NCI-H82 (cell line): ENCODE measurements around the gene PRR15L.
A peak's percentile ranks its signal among the peaks of the same experiment; 100 is the strongest.
"Not testable (repeated sequence)": the region's sequence is repeated elsewhere in the genome, so short reads cannot be mapped to it uniquely, and the experiment has no call there.

Experiments
- DNase-seq: peaks from one replicate; lab custom pipeline; 2025; lab: John Stamatoyannopoulos, UW

PRR15L gene

GRCh38 chr17:47988445-47988844 is 30.8 kb upstream of the PRR15L start:
- not testable (repeated sequence) for DNase-seq

- peak; percentile 77 for DNase-seq
These were observed 29.7 kb upstream of the PRR15L start for GRCh38 chr17:47987240-47987835.

- DNase-seq: no peak
These were observed 28.8 kb upstream of the PRR15L start for GRCh38 chr17:47986520-47986919.

DNA sequence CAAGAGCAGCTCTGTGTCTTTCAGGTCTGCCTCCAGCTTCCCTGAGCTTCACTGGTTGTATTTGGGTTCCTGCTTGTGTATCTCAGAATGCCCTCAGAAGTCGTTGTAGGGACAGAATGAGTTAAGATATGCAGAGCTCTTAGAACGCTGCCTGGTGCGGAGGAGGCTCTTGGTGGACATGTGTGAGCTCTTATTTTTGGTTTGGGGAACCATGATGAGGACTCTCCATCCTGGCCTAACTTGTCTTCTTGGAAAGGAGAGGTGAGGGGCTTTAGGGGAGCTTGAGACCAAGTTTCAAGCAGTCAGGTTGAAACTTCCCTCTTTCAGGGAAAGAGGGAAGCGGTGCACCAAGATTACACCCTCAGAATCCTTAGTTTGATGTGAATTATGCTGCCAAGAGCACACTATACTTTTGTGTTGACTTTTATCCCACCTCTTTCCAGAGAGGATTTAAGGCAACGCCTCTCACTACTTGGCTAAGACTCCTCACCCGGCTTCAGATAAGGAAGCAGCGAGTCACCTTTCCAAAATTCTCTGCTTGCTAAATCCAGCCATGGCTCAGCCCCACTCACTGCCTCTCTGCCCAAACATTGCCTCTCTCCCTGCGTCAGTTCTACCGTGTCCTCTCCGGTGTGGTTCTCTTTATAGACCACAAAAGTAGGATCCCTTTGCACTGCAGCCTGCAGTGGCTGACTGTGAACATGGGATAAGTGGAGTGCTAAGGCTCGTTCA is 26.0 kb upstream of the PRR15L start:
- DNase-seq: no peak

DNA sequence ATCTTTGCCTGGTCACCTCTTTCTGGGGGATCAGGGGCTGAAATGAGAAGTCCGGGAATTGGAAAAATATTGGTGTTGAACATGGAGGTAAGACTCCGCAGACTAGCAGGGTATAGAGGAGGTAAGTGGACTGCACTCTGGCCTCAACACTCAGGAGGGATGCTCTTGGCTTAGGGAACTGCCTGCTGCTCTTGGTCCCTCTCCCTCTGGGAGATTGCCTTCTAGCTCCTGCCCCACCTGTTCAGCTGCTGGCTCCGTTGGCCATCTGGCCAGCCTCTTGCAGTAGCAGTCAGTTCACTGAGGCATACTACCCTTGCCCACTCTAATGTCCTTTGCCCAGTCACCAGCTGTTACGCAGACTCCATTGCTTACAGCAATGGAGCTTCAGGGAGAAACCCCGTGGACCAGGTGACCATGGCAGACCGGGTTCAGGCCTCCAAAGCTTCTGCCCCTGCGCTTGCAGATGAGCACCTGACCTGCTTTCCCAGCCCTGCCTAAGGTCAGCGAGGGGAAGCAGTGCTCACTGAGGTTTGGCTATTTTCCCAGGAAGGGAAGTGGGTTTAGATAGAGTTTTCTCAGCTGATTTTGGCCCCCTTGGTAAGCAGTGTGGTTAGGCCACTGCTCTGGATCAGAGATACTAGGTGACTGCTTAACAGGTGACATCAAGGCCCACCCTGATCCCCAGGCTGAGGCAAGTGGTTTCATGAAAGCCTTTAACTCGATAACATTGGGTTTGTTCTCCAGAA is 25.1 kb upstream of the PRR15L start:
- peak; percentile 71 for DNase-seq

DNA sequence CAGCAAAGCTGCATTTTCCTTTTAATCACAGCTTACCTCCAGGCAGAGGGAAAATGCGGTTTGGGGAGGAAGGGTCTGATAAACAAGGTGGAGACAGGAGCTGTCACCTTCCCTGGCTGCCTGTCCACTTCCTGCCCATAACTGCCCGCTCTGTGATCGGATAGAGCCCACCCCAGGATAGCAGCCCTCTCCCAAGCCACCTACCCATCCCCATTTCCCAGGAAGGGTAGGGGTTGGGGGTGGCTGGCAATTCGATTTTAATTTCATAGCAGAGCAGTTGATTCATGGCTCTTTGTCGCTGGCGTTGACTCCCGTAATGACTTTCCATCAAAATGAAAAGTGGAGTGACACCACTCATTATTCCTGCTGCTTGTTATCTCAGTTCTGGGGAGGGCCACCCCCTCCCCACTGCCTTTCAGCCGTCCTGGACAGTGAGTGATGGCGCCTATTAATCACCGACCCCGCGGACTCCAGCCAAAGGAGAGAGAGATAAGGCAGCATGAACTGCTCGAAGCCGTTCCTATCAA is 24.5 kb upstream of the PRR15L start:
- DNase-seq: no peak

DNA sequence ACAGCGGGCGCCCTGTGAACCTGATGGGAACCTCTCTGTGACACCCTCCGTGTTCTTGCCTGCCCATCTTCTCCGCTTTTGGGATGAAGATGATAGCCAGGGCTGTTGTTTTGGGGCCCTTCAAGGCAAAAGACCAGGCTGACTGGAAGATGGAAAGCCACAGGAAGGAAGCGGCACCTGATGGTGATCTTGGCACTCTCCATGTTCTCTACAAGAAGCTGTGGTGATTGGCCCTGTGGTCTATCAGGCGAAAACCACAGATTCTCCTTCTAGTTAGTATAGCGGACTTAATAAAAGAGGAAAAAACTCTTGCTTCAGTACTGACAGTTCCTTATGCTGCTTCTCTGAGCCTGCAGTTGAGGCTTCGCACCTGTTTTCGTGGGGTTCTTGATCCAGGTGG is 23.8 kb upstream of the PRR15L start:
- DNase-seq: no peak

DNA sequence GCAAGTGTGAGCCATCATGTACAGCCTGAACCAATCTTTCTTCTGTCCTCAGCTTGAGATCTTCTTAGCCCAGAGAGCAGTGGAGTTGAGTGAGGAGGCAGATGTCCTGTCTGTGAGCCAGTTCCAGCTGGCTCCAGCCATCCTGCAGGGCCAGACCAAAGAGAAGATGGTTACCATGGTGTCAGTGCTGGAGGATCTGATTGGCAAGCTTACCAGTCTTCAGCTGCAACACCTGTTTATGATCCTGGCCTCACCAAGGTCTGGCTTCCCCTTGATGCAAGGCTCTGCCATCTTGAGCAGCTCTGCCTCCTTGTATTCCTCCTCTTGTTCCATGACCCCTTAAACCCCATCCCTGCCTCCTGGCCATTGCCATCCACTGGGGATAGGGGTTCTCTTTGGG is 22.9 kb upstream of the PRR15L start:
- DNase-seq: peak; percentile 48

- peak; percentile 95 for DNase-seq
These were observed 20.6 kb upstream of the PRR15L start for GRCh38 chr17:47978324-47978723.

GRCh38 chr17:47975823-47976205 is 18.1 kb upstream of the PRR15L start:
- no peak for DNase-seq

DNA sequence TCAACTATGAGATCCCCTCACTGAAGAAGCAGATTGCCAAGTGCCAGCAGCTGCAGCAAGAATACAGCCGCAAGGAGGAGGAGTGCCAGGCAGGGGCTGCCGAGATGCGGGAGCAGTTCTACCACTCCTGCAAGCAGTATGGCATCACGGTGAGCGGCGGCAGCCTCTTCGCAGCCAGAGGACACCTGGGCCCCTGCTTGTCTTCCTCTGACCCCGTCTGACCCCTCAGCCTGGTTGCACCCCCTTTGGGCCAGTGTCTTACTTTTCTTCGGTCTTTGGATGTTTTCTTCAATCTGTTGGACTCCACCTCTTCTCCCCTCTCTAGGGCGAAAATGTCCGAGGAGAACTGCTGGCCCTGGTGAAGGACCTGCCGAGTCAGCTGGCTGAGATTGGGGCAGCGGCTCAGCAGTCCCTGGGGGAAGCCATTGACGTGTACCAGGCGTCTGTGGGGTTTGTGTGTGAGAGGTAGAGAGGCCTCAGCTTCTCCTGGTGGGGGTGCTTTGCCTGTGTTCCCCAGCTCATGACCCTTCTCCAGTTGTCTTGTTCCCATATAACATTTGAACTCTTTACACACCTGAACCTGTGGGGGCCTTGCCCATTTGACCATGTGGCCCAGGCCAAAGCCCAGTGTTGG is 17.6 kb upstream of the PRR15L start:
- DNase-seq: no peak

DNA sequence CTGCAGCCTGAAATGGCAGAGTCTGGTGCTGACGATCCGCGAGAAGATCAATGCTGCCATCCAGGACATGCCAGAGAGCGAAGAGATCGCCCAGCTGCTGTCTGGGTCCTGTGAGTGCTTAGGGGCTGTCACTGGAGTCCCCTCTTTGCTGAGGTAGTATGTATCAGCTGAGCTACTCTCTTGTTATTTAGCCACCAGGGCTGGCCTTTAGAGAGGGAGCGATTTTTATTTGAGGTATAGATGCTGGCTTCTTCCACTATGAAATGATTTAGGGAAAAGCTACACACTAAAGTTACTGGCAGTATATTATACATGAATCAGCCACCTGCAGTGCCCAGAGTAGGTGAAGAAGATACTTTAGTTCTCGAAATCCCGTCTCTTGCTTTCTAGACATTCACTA is 15.9 kb upstream of the PRR15L start:
- DNase-seq: no peak

DNA sequence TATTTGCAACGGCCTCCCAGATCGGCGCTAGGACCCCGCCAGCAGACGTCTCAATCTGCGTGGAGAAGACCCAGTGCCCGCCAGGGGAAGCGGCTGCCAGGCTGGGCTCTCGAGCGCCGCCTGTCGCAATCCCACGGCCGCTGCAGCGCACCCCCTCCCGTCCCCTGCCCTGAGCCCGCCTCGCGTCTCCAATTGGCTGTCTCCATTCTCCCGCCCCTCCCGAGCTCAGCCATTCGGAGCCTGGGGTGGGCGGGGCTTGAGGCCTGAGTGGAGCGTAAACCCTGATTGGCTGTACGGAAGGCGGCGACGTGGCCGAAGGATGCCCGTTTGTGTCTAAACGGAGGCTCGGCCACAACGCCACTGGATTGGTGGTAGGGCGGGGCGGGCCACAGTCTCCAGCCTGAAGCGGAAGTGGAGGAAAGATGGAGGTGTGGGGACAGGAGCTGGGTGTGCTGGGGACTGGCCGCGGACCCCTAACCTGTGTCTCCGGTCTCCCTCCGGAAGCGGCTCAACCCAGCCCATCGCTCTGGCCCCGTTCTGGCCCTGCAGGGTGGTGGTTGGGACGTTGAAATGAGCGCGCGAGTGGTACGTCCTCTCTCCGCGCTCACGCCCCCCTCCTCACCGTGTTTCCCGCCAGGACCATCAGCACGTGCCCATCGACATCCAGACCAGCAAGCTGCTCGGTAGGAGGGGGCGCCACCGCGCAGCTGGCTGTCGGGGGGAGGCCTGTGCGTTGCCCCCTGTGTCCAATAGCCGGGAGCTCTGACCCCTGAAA is 13.2 kb upstream of the PRR15L start, which contains the start of gene CDK5RAP3:
Gene CDK5RAP3 (plus strand): TSS at position 389 of the 775 bp plus-strand sequence. CDS start 34 bp downstream, at position 423.
- peak; percentile 100 for DNase-seq

GRCh38 chr17:47969930-47970724 is 12.4 kb upstream of the PRR15L start:
- no peak for DNase-seq

GRCh38 chr17:47968836-47969235 is 11.2 kb upstream of the PRR15L start:
- no peak for DNase-seq

GRCh38 chr17:47967607-47968252 is 10.0 kb upstream of the PRR15L start:
- DNase-seq: no peak

- no peak for DNase-seq
These were observed 8.4 kb upstream of the PRR15L start for GRCh38 chr17:47966079-47966519.

- no peak for DNase-seq
These were observed 7.2 kb upstream of the PRR15L start for GRCh38 chr17:47964856-47965255.

- DNase-seq: no peak
These were observed 5.2 kb upstream of the PRR15L start for GRCh38 chr17:47962901-47963300.

- no peak for DNase-seq
These were observed 3.7 kb upstream of the PRR15L start for GRCh38 chr17:47961406-47961805.
